Astrocyte of the spinal cord (primary cell): ENCODE results near the gene IL17RD.
A peak's percentile ranks its signal among the peaks of the same experiment; 100 is the strongest.

ENCODE experiments used
- DNase-seq: peaks from one replicate; pipeline ENCODE4 v3.0.0; 2011; ENCODE audit warnings: low read depth, low spot score
- H3K4me3 ChIP-seq: 2 replicates; pipeline ENCODE4 v1.5.1; 2011; ENCODE audit warnings: low read depth, mild to moderate bottlenecking, low read length, moderate library complexity
- in situ Hi-C: cut with HindIII; loops from 2 replicates; pipeline ENCODE4 v1.10.0; 2017; ENCODE audit warnings: low sequenced_read_pairs
- TF ChIP-seq, protein P1 (sequence below): IDR thresholded peaks from 2 replicates; pipeline ENCODE4 v1.5.1; 2012; ENCODE audit warnings: low read depth, mild to moderate bottlenecking, low read length, inconsistent platforms

Gene IL17RD

DNA sequence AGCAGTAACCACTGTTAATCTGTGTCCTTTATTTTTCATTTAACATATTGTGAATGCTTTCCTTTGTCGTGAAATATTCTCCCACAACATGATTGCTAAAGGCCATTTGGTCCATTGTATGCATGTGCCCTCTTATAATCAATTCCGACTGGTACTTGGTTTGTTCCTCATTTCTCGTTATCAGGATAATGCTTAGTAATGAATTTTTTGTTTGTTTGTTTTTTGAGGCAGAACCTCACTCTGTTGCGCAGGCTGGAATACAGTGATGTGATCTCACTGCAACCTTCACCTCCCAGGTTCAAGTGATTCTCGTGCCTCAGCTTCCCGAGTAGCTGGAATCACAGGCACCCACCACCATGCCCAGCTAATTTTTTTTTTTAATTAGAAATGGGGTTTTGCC lies 82.7 kb downstream of the IL17RD start:
- in situ Hi-C loops: loop anchor here (25.0 kb wide), 1 partner anchor 95 kb away; no protein-coding TSS in a partner anchor
- no peak for DNase-seq
- TF ChIP-seq, protein P1, sequence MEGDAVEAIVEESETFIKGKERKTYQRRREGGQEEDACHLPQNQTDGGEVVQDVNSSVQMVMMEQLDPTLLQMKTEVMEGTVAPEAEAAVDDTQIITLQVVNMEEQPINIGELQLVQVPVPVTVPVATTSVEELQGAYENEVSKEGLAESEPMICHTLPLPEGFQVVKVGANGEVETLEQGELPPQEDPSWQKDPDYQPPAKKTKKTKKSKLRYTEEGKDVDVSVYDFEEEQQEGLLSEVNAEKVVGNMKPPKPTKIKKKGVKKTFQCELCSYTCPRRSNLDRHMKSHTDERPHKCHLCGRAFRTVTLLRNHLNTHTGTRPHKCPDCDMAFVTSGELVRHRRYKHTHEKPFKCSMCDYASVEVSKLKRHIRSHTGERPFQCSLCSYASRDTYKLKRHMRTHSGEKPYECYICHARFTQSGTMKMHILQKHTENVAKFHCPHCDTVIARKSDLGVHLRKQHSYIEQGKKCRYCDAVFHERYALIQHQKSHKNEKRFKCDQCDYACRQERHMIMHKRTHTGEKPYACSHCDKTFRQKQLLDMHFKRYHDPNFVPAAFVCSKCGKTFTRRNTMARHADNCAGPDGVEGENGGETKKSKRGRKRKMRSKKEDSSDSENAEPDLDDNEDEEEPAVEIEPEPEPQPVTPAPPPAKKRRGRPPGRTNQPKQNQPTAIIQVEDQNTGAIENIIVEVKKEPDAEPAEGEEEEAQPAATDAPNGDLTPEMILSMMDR: no peak

GRCh38 chr3:57081173-57081572 lies 84.0 kb downstream of the IL17RD start:
- H3K4me3 ChIP-seq: no peak overlapping the region
- TF ChIP-seq, protein P1: no peak
- no peak for DNase-seq
- in situ Hi-C loops: loop anchor here (25.0 kb wide), 1 partner anchor 94 kb away; no protein-coding TSS in a partner anchor

More for the DNA sequence above, 82.7 kb downstream of the IL17RD start:
- H3K4me3 ChIP-seq: no peak overlapping the region

DNA sequence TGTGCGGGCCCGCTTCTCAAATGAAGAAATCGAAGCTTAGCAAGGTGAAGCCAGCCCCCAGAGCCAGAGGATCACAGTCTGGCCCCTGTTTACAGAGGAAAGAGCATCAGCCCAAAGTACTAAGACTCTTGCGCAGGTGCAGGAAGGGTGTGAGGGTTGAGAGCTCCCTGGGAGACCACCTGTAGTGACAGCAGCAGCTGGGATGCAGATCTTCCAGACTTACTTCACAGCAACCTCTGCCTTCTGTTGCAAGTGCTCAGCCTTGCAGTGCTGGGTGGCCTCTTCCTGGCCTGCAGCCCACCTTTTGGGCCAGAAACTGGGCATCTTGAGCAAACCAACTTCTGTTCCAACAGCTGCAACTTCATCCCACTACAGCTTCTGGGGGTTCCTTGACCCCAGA lies 85.0 kb downstream of the IL17RD start:
- DNase-seq: no peak
- H3K4me3 ChIP-seq: no peak overlapping the region
- in situ Hi-C loops: loop anchor here (25.0 kb wide), 1 partner anchor 93 kb away; no protein-coding TSS in a partner anchor
- TF ChIP-seq, protein P1: no peak

DNA sequence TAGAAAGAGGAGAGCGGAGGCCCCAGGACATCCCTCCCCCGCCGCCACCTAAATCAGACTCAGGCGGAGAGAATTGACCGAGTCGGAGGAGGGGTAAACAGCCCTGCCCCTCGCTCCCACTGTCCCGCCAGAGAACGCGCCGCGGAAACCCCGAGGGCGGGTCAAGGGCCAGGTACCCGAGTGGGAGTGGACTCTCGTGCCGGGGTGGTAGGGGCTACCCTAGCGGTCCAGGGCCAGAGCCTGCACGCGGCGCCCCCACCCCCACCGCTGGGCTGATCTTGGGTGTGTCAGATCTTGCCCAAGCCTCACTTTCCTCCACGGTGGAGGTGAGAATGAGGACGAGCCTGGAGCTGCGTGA lies 85.7 kb downstream of the IL17RD start:
- no peak for DNase-seq
- peak overlapping the region; percentile 75 for H3K4me3 ChIP-seq
- in situ Hi-C loops: loop anchor here (25.0 kb wide), 1 partner anchor 92 kb away; no protein-coding TSS in a partner anchor
- TF ChIP-seq, protein P1: no peak

DNA sequence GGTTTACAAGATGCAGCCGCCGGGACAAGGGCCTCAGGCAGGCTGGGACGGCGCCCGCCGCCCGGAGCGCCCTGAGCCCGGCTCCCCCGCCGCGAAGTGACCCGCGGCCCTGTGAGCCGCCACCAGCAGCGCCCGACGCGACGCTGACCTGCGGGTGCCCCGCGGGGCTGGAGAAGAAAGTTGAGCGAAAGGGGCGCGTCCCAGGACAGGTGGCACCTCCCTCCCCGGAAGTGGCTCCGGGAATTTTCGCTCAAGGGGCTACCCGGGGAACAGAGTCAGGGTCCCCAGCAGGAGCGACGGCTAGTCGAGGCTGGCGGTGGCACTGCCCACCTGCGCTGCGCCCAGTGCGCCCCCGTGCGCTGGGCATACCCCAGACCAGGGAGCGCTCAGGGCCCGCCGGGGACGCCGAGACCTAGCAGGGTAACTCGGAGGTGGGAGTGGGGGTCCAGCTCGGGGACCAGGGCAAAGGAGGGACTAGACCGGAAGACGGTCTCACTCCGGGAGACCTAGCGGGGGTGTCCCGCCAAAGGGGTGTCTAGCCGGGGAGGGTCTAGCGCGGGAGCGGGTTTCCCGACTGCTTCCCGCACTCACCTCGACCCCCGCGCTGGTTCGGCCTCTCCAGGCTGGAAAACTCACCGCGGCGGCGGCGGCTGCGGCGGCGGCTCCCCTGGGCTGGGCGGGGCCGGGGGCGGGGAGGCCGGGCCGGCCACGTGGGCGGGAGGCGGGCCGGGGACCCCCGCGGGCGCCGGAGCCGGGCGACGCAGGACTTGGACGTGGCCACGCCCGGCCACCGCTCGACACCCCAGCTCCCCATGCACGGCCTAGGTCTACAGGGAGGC lies 86.3 kb downstream of the IL17RD start:
- TF ChIP-seq, protein P1: peak; percentile 17
- in situ Hi-C loops: loop anchor here (25.0 kb wide), 1 partner anchor 92 kb away; no protein-coding TSS in a partner anchor
- no peak for DNase-seq
- peak overlapping the region; percentile 75 for H3K4me3 ChIP-seq

- H3K4me3 ChIP-seq: peak overlapping the region; percentile 75
- peak; percentile 41 for DNase-seq
- in situ Hi-C loops: loop anchor here (25.0 kb wide), 1 partner anchor 91 kb away; no protein-coding TSS in a partner anchor
- TF ChIP-seq, protein P1: no peak
Observed at GRCh38 chr3:57078344-57078634, 86.9 kb downstream of the IL17RD start.
